Endodermal cell (in vitro differentiated cells): ENCODE results near the gene ANGPTL8. TPM values are rescaled to one million over a fixed set of nuclear protein-coding genes. Genes with fewer than 3 reads are reported as not detected.

Experiments
- DNase-seq: peaks from one replicate; pipeline ENCODE4 v3.0.0-alpha.2; 2017
- H3K27ac ChIP-seq: 2 replicates; pipeline ENCODE4 v1.5.1; 2013; ENCODE audit warnings: mild to moderate bottlenecking, low read depth, low read length, moderate library complexity
- H3K27me3 ChIP-seq: 2 replicates; pipeline ENCODE4 v1.6.1; 2013; ENCODE audit warnings: mild to moderate bottlenecking, low read length, moderate library complexity; ENCODE audit not compliant: insufficient read depth, control insufficient read depth, poor library complexity, severe bottlenecking
- H3K36me3 ChIP-seq: 2 replicates; pipeline ENCODE4 v1.7.0; 2013; ENCODE audit warnings: mild to moderate bottlenecking, low read length, moderate library complexity; ENCODE audit not compliant: control insufficient read depth, insufficient read depth
- H3K4me1 ChIP-seq: one replicate; pipeline ENCODE4 v1.7.0; 2013; ENCODE audit warnings: low read length; ENCODE audit not compliant: control insufficient read depth, insufficient read depth
- H3K4me3 ChIP-seq: 2 replicates; pipeline ENCODE4 v1.5.1; 2013; ENCODE audit warnings: mild to moderate bottlenecking, low read length, moderate library complexity
- H3K9ac ChIP-seq: 2 replicates; pipeline ENCODE4 v1.6.1; 2013; ENCODE audit warnings: mild to moderate bottlenecking, low read length, moderate library complexity; ENCODE audit not compliant: poor library complexity, severe bottlenecking; ENCODE audit errors: extremely low read depth
- H3K9me3 ChIP-seq: 2 replicates; pipeline ENCODE4 v1.6.1; 2013; ENCODE audit warnings: mild to moderate bottlenecking, low read length, moderate library complexity; ENCODE audit not compliant: control insufficient read depth
- H3K27ac Mint-ChIP-seq: 2 replicates; pipeline ENCODE4 v1.8.0; 2020; ENCODE audit warnings: mixed read lengths
- H3K27me3 Mint-ChIP-seq: 2 replicates; pipeline ENCODE4 v1.8.0; 2021; ENCODE audit warnings: mild to moderate bottlenecking, mixed read lengths; ENCODE audit not compliant: insufficient read depth
- H3K36me3 Mint-ChIP-seq: 2 replicates; pipeline ENCODE4 v1.8.0; 2020; ENCODE audit warnings: low read depth, mixed read lengths
- H3K4me1 Mint-ChIP-seq: 2 replicates; pipeline ENCODE4 v1.8.0; 2020; ENCODE audit warnings: mixed read lengths
- H3K4me3 Mint-ChIP-seq: 2 replicates; pipeline ENCODE4 v1.8.0; 2020; ENCODE audit warnings: mild to moderate bottlenecking, moderate library complexity, mixed read lengths
- H3K9me3 Mint-ChIP-seq: 2 replicates; pipeline ENCODE4 v1.8.0; 2020; ENCODE audit warnings: mild to moderate bottlenecking, mixed read lengths
- CTCF ChIP-seq: fragments of 200-600 bp; sonication (generic); conservative IDR thresholded peaks from 2 replicates; pipeline ENCODE4 v1.5.0; 2021; ENCODE audit warnings: antibody characterized with exemption, mild to moderate bottlenecking
- WGBS, 2 experiments: methylation state at CpG; one replicate each; pipeline versions ENCODE4 v1.1.5 to v1.1.7; 2013; ENCODE audit warnings: missing lambda C conversion rate in 2 of 2, mixed read lengths in 1 of 2; ENCODE audit not compliant: insufficient coverage in 1 of 2, insufficient read length in 1 of 2; 5-methylcytosine and 5-hydroxymethylcytosine counted together
- total RNA-seq, 2 donors: library from RNA; stranded (reverse); fragmentation: NEBNext Ultra II Directional in 1 of 2; extraction: Animal tissue kit (Norgen Biotek cat#: 25700) in 1 of 2; gene quantifications; 2 replicates in 1 of 2; 3 replicates in 1 of 2; pipeline ENCODE4 v1.2.1, GENCODE V29; 2021

Gene ANGPTL8
- total RNA-seq, 2 donors from 2014 or later, result not detected

- no peak for DNase-seq
- TF ChIP-seq CTCF, result no peak
- H3K4me3 Mint-ChIP-seq, result no peak overlapping the region
- Histone ChIP-seq H3K36me3 (no peaks in the 10 kb centered on the region), H3K27ac (no peak overlapping the region), H3K27me3 (no peaks in the 10 kb centered on the region), H3K4me1 (peaks cover 6% of the 10 kb centered on the region), H3K9ac (no peak overlapping the region), H3K9me3 (no peaks in the 10 kb centered on the region), H3K4me3 (no peak overlapping the region)
- H3K36me3 Mint-ChIP-seq, result no peaks in the 10 kb centered on the region
- no peak overlapping the region for H3K27ac Mint-ChIP-seq
- H3K9me3 Mint-ChIP-seq, result no peaks in the 10 kb centered on the region
- no peaks in the 10 kb centered on the region for H3K27me3 Mint-ChIP-seq
- WGBS, 2 experiments, result 94 to 95% methylated on average over 6 to 7 of the region's 7 CpGs
- H3K4me1 Mint-ChIP-seq, result peaks cover 6% of the 10 kb centered on the region
These were observed 52.0 kb downstream of the ANGPTL8 start for GRCh38 chr19:11291415-11291814.

Other genes with a start within 250 kb of the ANGPTL8 start
- 100 to 1,000 TPM in 1 of 2 donors, 10 to 100 TPM in 1; 61.0 to 101 TPM for gene LDLR, start 150.2 kb upstream of the ANGPTL8 start, total RNA-seq
- gene SPC24, start 83.8 kb upstream of the ANGPTL8 start, total RNA-seq, result 10 to 100 TPM; 35.4 to 50.0 TPM
- gene KANK2, start 42.1 kb upstream of the ANGPTL8 start, total RNA-seq, result 10 to 100 TPM; 74.2 to 87.7 TPM
- 100 to 1,000 TPM in 1 of 2 donors, 10 to 100 TPM in 1; 93.8 to 111 TPM for gene DOCK6, start 22.9 kb downstream of the ANGPTL8 start, total RNA-seq
- gene TSPAN16, start 56.5 kb downstream of the ANGPTL8 start, total RNA-seq, result not detected
- gene RAB3D, start 100.0 kb downstream of the ANGPTL8 start, total RNA-seq, result 10 to 100 TPM; 37.2 to 43.2 TPM
- 10 to 100 TPM; 58.2 to 58.9 TPM for gene TMEM205, start 106.6 kb downstream of the ANGPTL8 start, total RNA-seq
- gene CCDC159, start 106.9 kb downstream of the ANGPTL8 start, total RNA-seq, result 10 to 100 TPM; 12.2 to 15.2 TPM
- 1 to 10 TPM; 3.1 to 6.8 TPM for gene PLPPR2, start 115.8 kb downstream of the ANGPTL8 start, total RNA-seq
- 1 to 10 TPM; 2.2 to 2.8 TPM for gene SWSAP1, start 135.0 kb downstream of the ANGPTL8 start, total RNA-seq
- gene EPOR, start 144.7 kb downstream of the ANGPTL8 start, total RNA-seq, result 10 to 100 TPM; 27.0 to 39.5 TPM
- gene RGL3, start 179.7 kb downstream of the ANGPTL8 start, total RNA-seq, result 100 to 1,000 TPM; 125 to 131 TPM
- gene ODAD3, start 195.5 kb downstream of the ANGPTL8 start, total RNA-seq, result 1 to 10 TPM in 1 of 2 donors, under 1 TPM in 1; 0.88 to 2.4 TPM
- 100 to 1,000 TPM; 454 to 459 TPM for gene PRKCSH, start 196.0 kb downstream of the ANGPTL8 start, total RNA-seq
- gene ELAVL3, start 241.4 kb downstream of the ANGPTL8 start, total RNA-seq, result under 1 TPM in 1 of 2 donors, not detected in 1; 0.55 TPM